ENCODE measurements around the gene LRRC75B.

LRRC75B gene

GRCh38 chr22:24584166-24584790 lies 8.6 kb downstream of the LRRC75B start:
- ATAC-seq: no peak; the same call in 1 of the 3 replicates
- TF ChIP-seq SNAI2 (CRISPR knock-in tag; IDR thresholded peaks at IDR 0.05) (no peak), CREB5 (CRISPR knock-in tag; IDR thresholded peaks at IDR 0.05; ENCODE audit: low read depth) (no peak), ZNF8 (CRISPR knock-in tag; IDR thresholded peaks at IDR 0.05) (no peak), ARNTL (CRISPR knock-in tag; IDR thresholded peaks at IDR 0.05; ENCODE audit: borderline replicate concordance, low read depth) (no peak), PPARA (CRISPR knock-in tag; IDR thresholded peaks at IDR 0.05; ENCODE audit: borderline replicate concordance) (no peak), ZFP3 (CRISPR knock-in tag; IDR thresholded peaks at IDR 0.05) (no peak), PATZ1 (CRISPR knock-in tag; IDR thresholded peaks at IDR 0.05; ENCODE audit: borderline replicate concordance) (no peak), OSR1 (CRISPR knock-in tag; IDR thresholded peaks at IDR 0.05) (no peak), POU6F1 (CRISPR knock-in tag; IDR thresholded peaks at IDR 0.05; ENCODE audit: borderline replicate concordance, low read depth) (no peak), GLIS3 (CRISPR knock-in tag; IDR thresholded peaks at IDR 0.05) (no peak), ESRRG (CRISPR knock-in tag; IDR thresholded peaks at IDR 0.05) (no peak), ZNF70 (CRISPR knock-in tag; IDR thresholded peaks at IDR 0.05) (no peak), CSDC2 (CRISPR knock-in tag; IDR thresholded peaks at IDR 0.05) (no peak), TOX (CRISPR knock-in tag; IDR thresholded peaks at IDR 0.05; ENCODE audit: borderline replicate concordance) (no peak), ZC3H10 (CRISPR knock-in tag; IDR thresholded peaks at IDR 0.05) (no peak), ZFP30 (CRISPR knock-in tag; IDR thresholded peaks at IDR 0.05) (no peak)

GRCh38 chr22:24583221-24584165 lies 9.4 kb downstream of the LRRC75B start:
- TF ChIP-seq CREB5 (CRISPR knock-in tag; IDR thresholded peaks at IDR 0.05; ENCODE audit: low read depth) (no peak), RARB (CRISPR knock-in tag; IDR thresholded peaks at IDR 0.05) (no peak), PPARA (CRISPR knock-in tag; IDR thresholded peaks at IDR 0.05; ENCODE audit: borderline replicate concordance) (no peak), ZNF8 (CRISPR knock-in tag; IDR thresholded peaks at IDR 0.05) (no peak), GLIS3 (CRISPR knock-in tag; IDR thresholded peaks at IDR 0.05) (no peak), OSR1 (CRISPR knock-in tag; IDR thresholded peaks at IDR 0.05) (no peak), TOX (CRISPR knock-in tag; IDR thresholded peaks at IDR 0.05; ENCODE audit: borderline replicate concordance) (no peak), ZFP30 (CRISPR knock-in tag; IDR thresholded peaks at IDR 0.05) (no peak), ESRRG (CRISPR knock-in tag; IDR thresholded peaks at IDR 0.05) (no peak), ISL1 (CRISPR knock-in tag; IDR thresholded peaks at IDR 0.05) (no peak), ZNF565 (CRISPR knock-in tag; conservative IDR thresholded peaks at IDR 0.05; ENCODE audit: low read depth) (no peak), POU6F1 (CRISPR knock-in tag; IDR thresholded peaks at IDR 0.05; ENCODE audit: borderline replicate concordance, low read depth) (no peak)
- peak; percentile 63 for ATAC-seq

Measured in SK-N-SH treated with all-trans-retinoic acid at 6 μM for 48 hours (cell line).